NCI-H748 (cell line): ENCODE data around the gene HOXD9.

Experiments
- DNase-seq: peaks from one replicate; lab custom pipeline; 2025; ENCODE audit not compliant: unreplicated experiment; lab: John Stamatoyannopoulos, UW

Gene HOXD9

GRCh38 chr2:176122683-176123410 lies at the start of gene HOXD9:
TSS of gene HOXD9 (plus strand) at chr2:176122719. CDS start at chr2:176122769, 50 bp downstream.
- no peak for DNase-seq

GRCh38 chr2:176072951-176073904 lies 49.3 kb upstream of the HOXD9 start:
- peak; percentile 43 for DNase-seq

- no peak for DNase-seq
Measured at GRCh38 chr2:176074919-176075425, 47.5 kb upstream of the HOXD9 start.

GRCh38 chr2:176075481-176075880 lies 47.0 kb upstream of the HOXD9 start:
- no peak for DNase-seq

GRCh38 chr2:176076063-176076462 lies 46.5 kb upstream of the HOXD9 start:
- DNase-seq = no peak

GRCh38 chr2:176076796-176077195 lies 45.7 kb upstream of the HOXD9 start:
- DNase-seq = no peak

GRCh38 chr2:176078541-176079284 lies 43.8 kb upstream of the HOXD9 start:
- DNase-seq = peak; percentile 55

- DNase-seq = peak; percentile 83
Measured at GRCh38 chr2:176079285-176079830, 43.2 kb upstream of the HOXD9 start.

- peak; percentile 94 for DNase-seq
Measured at GRCh38 chr2:176079831-176080539, 42.5 kb upstream of the HOXD9 start.

- no peak for DNase-seq
Measured at GRCh38 chr2:176080540-176081375, 41.8 kb upstream of the HOXD9 start.

- no peak for DNase-seq
Measured at GRCh38 chr2:176081376-176081836, 41.1 kb upstream of the HOXD9 start.

- no peak for DNase-seq
Measured at GRCh38 chr2:176081837-176082524, 40.5 kb upstream of the HOXD9 start.

- no peak for DNase-seq
Measured at GRCh38 chr2:176082525-176082823, 40.0 kb upstream of the HOXD9 start.

- DNase-seq = no peak
Measured at GRCh38 chr2:176082824-176083751, 39.4 kb upstream of the HOXD9 start.

GRCh38 chr2:176083796-176084261 lies 38.7 kb upstream of the HOXD9 start, which contains the start of gene EVX2:
TSS of gene EVX2 (minus strand) at chr2:176083962. CDS start at chr2:176083776, 186 bp downstream.
- DNase-seq = peak; percentile 65

GRCh38 chr2:176084611-176085119 lies 37.9 kb upstream of the HOXD9 start:
- peak; percentile 75 for DNase-seq

GRCh38 chr2:176085120-176085788 lies 37.3 kb upstream of the HOXD9 start:
- DNase-seq = peak; percentile 84
